Effector CD4-positive, alpha-beta T cell (primary cell): ENCODE data around the gene GRM5.

ENCODE experiments used
- DNase-seq: peaks from one replicate; pipeline ENCODE4 v3.0.0-alpha.2; 2020

The GRM5 gene

GRCh38 chr11:88603091-88603867 is 462.5 kb downstream of the GRM5 start:
- no peak for DNase-seq

GRCh38 chr11:88597387-88597786 is 468.4 kb downstream of the GRM5 start:
- no peak for DNase-seq

GRCh38 chr11:88596786-88597185 is 469.0 kb downstream of the GRM5 start:
- no peak for DNase-seq

- DNase-seq = no peak
These were observed 471.4 kb downstream of the GRM5 start for GRCh38 chr11:88594274-88594950.

GRCh38 chr11:88590361-88590760 is 475.4 kb downstream of the GRM5 start:
- DNase-seq = no peak

GRCh38 chr11:88583251-88583650 is 482.5 kb downstream of the GRM5 start:
- DNase-seq = no peak

GRCh38 chr11:88579466-88579865 is 486.3 kb downstream of the GRM5 start:
- DNase-seq = no peak

- no peak for DNase-seq
These were observed 489.0 kb downstream of the GRM5 start for GRCh38 chr11:88576741-88577140.

GRCh38 chr11:88575916-88576315 is 489.9 kb downstream of the GRM5 start:
- no peak for DNase-seq

GRCh38 chr11:88569342-88569741 is 496.4 kb downstream of the GRM5 start:
- no peak for DNase-seq

GRCh38 chr11:88555829-88556202 is 510.0 kb downstream of the GRM5 start:
- DNase-seq = no peak

GRCh38 chr11:88555018-88555828 is 510.6 kb downstream of the GRM5 start:
- DNase-seq = no peak

- DNase-seq = no peak
These were observed 512.6 kb downstream of the GRM5 start for GRCh38 chr11:88553204-88553603.

GRCh38 chr11:88552379-88553062 is 513.3 kb downstream of the GRM5 start:
- DNase-seq = peak; percentile 29

GRCh38 chr11:88544656-88545280 is 521.0 kb downstream of the GRM5 start:
- no peak for DNase-seq

GRCh38 chr11:88543902-88544655 is 521.7 kb downstream of the GRM5 start:
- DNase-seq = peak; percentile 59

- no peak for DNase-seq
These were observed 524.8 kb downstream of the GRM5 start for GRCh38 chr11:88541006-88541405.

GRCh38 chr11:88538098-88538497 is 527.7 kb downstream of the GRM5 start:
- no peak for DNase-seq

GRCh38 chr11:88537613-88538012 is 528.2 kb downstream of the GRM5 start:
- no peak for DNase-seq

- no peak for DNase-seq
These were observed 529.0 kb downstream of the GRM5 start for GRCh38 chr11:88536616-88537265.

GRCh38 chr11:88535916-88536547 is 529.8 kb downstream of the GRM5 start:
- no peak for DNase-seq
